PC-3 (cell line): ENCODE results near the gene COMMD3. TPM values are rescaled to one million over a fixed set of nuclear protein-coding genes. Genes with fewer than 3 reads are reported as not detected.

Experiments
- total RNA-seq: library from RNA; depleted of rRNA; stranded (reverse); fragments of >200 nt; gene quantifications from 2 replicates; pipeline ENCODE4 v1.2.3, GENCODE V29; 2014; rRNA removed

COMMD3 gene
- total RNA-seq, 1 experiment from 2014 or later: 86.4 TPM

Other genes starting within 250 kb of the COMMD3 start
- gene EBLN1, start 98.4 kb upstream of the COMMD3 start, total RNA-seq: not detected in 2 replicates
- gene BMI1, start 4.7 kb downstream of the COMMD3 start, total RNA-seq: 119 and 124 TPM in 2 replicates
- 0.04 and 0.12 TPM in 2 replicates for gene SPAG6, start 29.1 kb downstream of the COMMD3 start, total RNA-seq